Loucy (cell line): Measurements from ENCODE around the gene ANKRD45.
"Not testable (repeated sequence)": the region's sequence is repeated elsewhere in the genome, so short reads cannot be mapped to it uniquely, and the experiment has no call there.

Source experiments
- H2AFZ ChIP-seq: fragments of 200-600 bp; sonication (generic); 2 replicates; pipeline ENCODE4 v1.6.0; 2016; ENCODE audit warnings: antibody characterized with exemption, mild to moderate bottlenecking, low read length, moderate library complexity
- H3F3A ChIP-seq: fragments of 200-600 bp; 2 replicates; pipeline ENCODE4 v1.6.0; 2016; ENCODE audit warnings: antibody characterized with exemption, low read depth, mild to moderate bottlenecking
- H3K27me3 ChIP-seq: fragments of 200-600 bp; sonication (generic); 2 replicates; pipeline ENCODE4 v1.6.1; 2014; ENCODE audit warnings: low read length, mild to moderate bottlenecking; ENCODE audit not compliant: insufficient read depth, poor library complexity, severe bottlenecking
- H3K36me3 ChIP-seq: fragments of 200-600 bp; sonication (generic); 2 replicates; pipeline ENCODE4 v1.6.1; 2016; ENCODE audit warnings: low read length; ENCODE audit not compliant: insufficient read depth
- H3K4me1 ChIP-seq: fragments of 200-600 bp; sonication (generic); 2 replicates; pipeline ENCODE4 v1.5.1; 2014; ENCODE audit warnings: low read length, mild to moderate bottlenecking; ENCODE audit not compliant: insufficient read depth, poor library complexity, severe bottlenecking
- H3K4me2 ChIP-seq: fragments of 200-600 bp; sonication (generic); 2 replicates; pipeline ENCODE4 v1.6.0; 2014; ENCODE audit warnings: antibody characterized with exemption, low read length, low read depth, mild to moderate bottlenecking; ENCODE audit not compliant: poor library complexity, severe bottlenecking
- H3K4me3 ChIP-seq: fragments of 200-600 bp; sonication (generic); 2 replicates; pipeline ENCODE4 v1.5.1; 2014; ENCODE audit warnings: low read length, mild to moderate bottlenecking, mixed read lengths; ENCODE audit not compliant: poor library complexity, severe bottlenecking
- H3K79me2 ChIP-seq: fragments of 200-600 bp; sonication (generic); 2 replicates; pipeline ENCODE4 v1.6.1; 2014; ENCODE audit warnings: low read length; ENCODE audit not compliant: insufficient read depth
- H3K9ac ChIP-seq: fragments of 200-600 bp; sonication (generic); 2 replicates; pipeline ENCODE4 v1.6.0; 2014; ENCODE audit warnings: mild to moderate bottlenecking, low read depth, low read length, moderate library complexity; ENCODE audit not compliant: poor library complexity, severe bottlenecking
- H3K9me2 ChIP-seq: fragments of 200-600 bp; sonication (generic); replicated peaks from 2 replicates; pipeline ENCODE4 v1.6.1; 2016; ENCODE audit warnings: low read depth, low read length, mixed read lengths
- H3K9me3 ChIP-seq: fragments of 200-600 bp; sonication (generic); 2 replicates; pipeline ENCODE4 v1.6.1; 2014; ENCODE audit warnings: mild to moderate bottlenecking, antibody characterized with exemption, low read length, low read depth; ENCODE audit not compliant: insufficient read depth
- H4K20me1 ChIP-seq: fragments of 200-600 bp; sonication (generic); 2 replicates; pipeline ENCODE4 v1.6.0; 2014; ENCODE audit warnings: antibody characterized with exemption, low read length, mild to moderate bottlenecking; ENCODE audit not compliant: insufficient read depth, poor library complexity, severe bottlenecking
- CTCF ChIP-seq: fragments of 200-600 bp; sonication (generic); conservative IDR thresholded peaks from 2 replicates; pipeline ENCODE4 v1.5.1; 2014; ENCODE audit warnings: mild to moderate bottlenecking, antibody characterized with exemption, low read length
- EZH2phosphoT487 ChIP-seq: fragments of 200-600 bp; IDR thresholded peaks from 2 replicates; pipeline ENCODE4 v1.6.1; 2018; ENCODE audit warnings: antibody characterized with exemption, mild to moderate bottlenecking, moderate library complexity, borderline replicate concordance

The ANKRD45 gene

DNA sequence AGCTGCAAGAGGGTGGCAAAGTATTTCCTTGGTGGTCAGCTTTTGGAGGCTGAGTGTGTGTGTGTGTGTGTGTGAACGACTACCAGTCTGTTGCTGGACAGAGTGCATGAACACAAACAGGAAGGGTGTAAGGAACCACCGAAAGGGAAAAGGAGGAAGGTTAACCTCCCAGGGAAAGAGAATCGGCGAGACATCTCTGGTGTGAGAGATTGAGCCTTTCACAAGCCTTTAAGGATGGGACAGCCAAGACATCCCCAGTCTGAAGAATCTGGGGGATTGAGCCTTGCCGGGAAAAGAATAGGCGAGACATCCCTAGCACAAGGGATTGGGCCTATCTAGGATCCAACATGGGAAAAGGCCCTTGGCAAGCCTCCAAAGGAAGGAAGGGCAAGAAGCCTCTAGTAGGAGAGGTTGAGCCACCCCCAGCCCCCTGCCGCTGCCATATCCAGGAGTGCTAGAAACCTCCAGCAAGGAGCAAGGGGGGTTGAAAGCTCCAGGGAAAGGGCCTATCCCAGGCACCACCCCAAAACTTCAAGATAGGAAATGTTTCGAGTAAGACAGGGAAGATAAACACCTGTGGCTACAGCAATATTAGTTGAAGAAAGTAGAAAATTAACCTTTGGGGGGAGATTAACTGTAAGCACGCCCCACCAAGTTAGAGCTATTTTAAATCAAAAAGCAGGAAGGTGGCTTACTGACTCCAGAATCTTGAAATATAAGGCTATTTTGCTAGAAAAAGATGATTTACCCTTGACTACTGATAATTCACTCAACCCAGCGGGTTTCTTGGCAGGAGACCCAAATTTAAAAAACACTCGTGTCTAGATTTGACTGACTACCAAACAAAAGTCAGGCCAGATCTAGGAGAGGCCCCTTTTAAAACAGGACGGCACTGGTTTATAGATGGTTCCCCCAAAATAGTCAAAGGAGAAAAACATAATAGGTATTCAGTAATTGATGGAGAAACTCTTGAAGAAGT lies 31.3 kb downstream of the ANKRD45 start:
- Histone ChIP-seq H2AFZ (no peak overlapping the region), H3K27me3 (no peaks in the 10 kb centered on the region), H3K4me1 (no peaks in the 10 kb centered on the region), H3K4me2 (no peak overlapping the region), H3K4me3 (no peak overlapping the region), H3K9me3 (no peaks in the 10 kb centered on the region), H3K9ac (no peak overlapping the region), H4K20me1 (no peaks in the 10 kb centered on the region), H3K36me3 (no peaks in the 10 kb centered on the region), H3F3A (no peaks in the 10 kb centered on the region), H3K9me2 (no peaks in the 10 kb centered on the region), H3K79me2 (no peaks in the 10 kb centered on the region)
- TF ChIP-seq CTCF (no peak), EZH2phosphoT487 (no peak)

- not testable (repeated sequence) for H3K4me2 ChIP-seq, H4K20me1 ChIP-seq, H3K27me3 ChIP-seq, H3K9me2 ChIP-seq, H3K79me2 ChIP-seq, H3K9ac ChIP-seq, H3F3A ChIP-seq, H3K36me3 ChIP-seq, H3K4me3 ChIP-seq, H2AFZ ChIP-seq, H3K9me3 ChIP-seq, H3K4me1 ChIP-seq
These were observed 32.2 kb downstream of the ANKRD45 start for GRCh38 chr1:173637236-173638042.

DNA sequence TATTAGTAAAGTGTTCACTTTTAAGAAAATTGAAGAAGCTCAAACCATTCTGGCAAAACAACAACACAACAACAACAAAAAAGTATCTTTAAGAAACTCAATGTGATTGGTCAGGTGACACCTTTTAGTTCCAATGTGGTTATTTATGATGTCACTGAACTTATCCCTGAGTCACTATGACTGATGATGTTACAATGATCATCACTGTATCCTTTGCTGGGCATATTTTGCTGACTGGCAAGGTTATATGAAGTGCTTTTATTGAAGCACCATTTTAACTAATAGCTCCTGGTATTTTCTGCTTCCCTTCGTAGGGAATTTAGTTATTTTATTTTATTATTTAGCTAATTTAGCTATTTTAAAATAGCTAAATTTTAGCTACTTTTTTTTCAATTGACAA lies 34.5 kb downstream of the ANKRD45 start, which contains the start of gene TEX50:
Gene TEX50, plus strand, starts transcription at position 223 of the 400 bp plus-strand sequence. CDS start 184 bp downstream, outside the sequence.
- Histone ChIP-seq H3F3A (no peaks in the 10 kb centered on the region), H3K4me1 (no peaks in the 10 kb centered on the region), H3K4me3 (no peak within 1 kb of the TSS), H3K9ac (no peak within 1 kb of the TSS), H3K27me3 (no peaks in the 10 kb centered on the region), H4K20me1 (no peaks in the 10 kb centered on the region), H3K9me2 (no peaks in the 10 kb centered on the region), H3K79me2 (no peaks in the 10 kb centered on the region), H3K4me2 (no peak within 1 kb of the TSS), H2AFZ (no peak within 1 kb of the TSS), H3K9me3 (no peaks in the 10 kb centered on the region), H3K36me3 (no peaks in the 10 kb centered on the region)
- TF ChIP-seq EZH2phosphoT487 (no peak), CTCF (no peak)
